H1 (cell line): ENCODE results near the gene VPS37D. TPM values are rescaled to one million over a fixed set of nuclear protein-coding genes. Genes with fewer than 3 reads are reported as not detected.
A peak's percentile ranks its signal among the peaks of the same experiment; 100 is the strongest.

Source experiments
- CTCF ChIA-PET: fragments of 300-600 bp; sonication (Branson Sonifier 250); formaldehyde crosslinking; loops from one replicate; lab custom pipeline; 2021; ENCODE audit not compliant: partially characterized antibody; lab: Charles Lee
- POLR2A ChIA-PET: fragments of 300-600 bp; sonication (Branson Sonifier 250); formaldehyde crosslinking; loops from one replicate; lab custom pipeline; 2021; ENCODE audit warnings: inconsistent platforms; ENCODE audit not compliant: partially characterized antibody; lab: Charles Lee
- DNase-seq, 2 experiments: peaks; one replicate each; pipeline versions ENCODE4 v3.0.0 to v3.0.0-alpha.2; 2010 to 2022; ENCODE audit warnings: low spot score in 2 of 2, low read depth in 1 of 2, mixed read lengths in 1 of 2
- FAIRE-seq: peaks from 2 replicates; lab custom pipeline; 2011; peaks lifted over from hg19 to GRCh38; lab: Jason Lieb, UNC
- H2AFZ ChIP-seq: 2 replicates; pipeline ENCODE4 v1.8.1; 2012; ENCODE audit warnings: low read length, inconsistent platforms
- H2AK5ac ChIP-seq: 2 replicates; pipeline ENCODE4 v1.6.1; 2013; ENCODE audit warnings: low read depth, low read length
- H2BK120ac ChIP-seq: replicated peaks from 2 replicates; pipeline ENCODE3; 2013; ENCODE audit warnings: low read depth, low read length, inconsistent platforms
- H2BK12ac ChIP-seq: 2 replicates; pipeline ENCODE4 v1.6.1; 2013; ENCODE audit warnings: low read depth, low read length
- H2BK15ac ChIP-seq: 2 replicates; pipeline ENCODE4 v1.6.1; 2013; ENCODE audit warnings: low read length
- H2BK20ac ChIP-seq: 2 replicates; pipeline ENCODE4 v1.6.1; 2013; ENCODE audit warnings: low read length
- H2BK5ac ChIP-seq: 2 replicates; pipeline ENCODE4 v1.6.1; 2013; ENCODE audit warnings: low read depth, low read length
- H3K14ac ChIP-seq: 2 replicates; pipeline ENCODE4 v1.6.1; 2013; ENCODE audit warnings: inconsistent platforms; ENCODE audit not compliant: insufficient read length
- H3K18ac ChIP-seq: 2 replicates; pipeline ENCODE4 v1.6.1; 2013; ENCODE audit warnings: low read length; ENCODE audit errors: extremely low read depth
- H3K23ac ChIP-seq: 2 replicates; pipeline ENCODE4 v1.6.1; 2013; ENCODE audit warnings: inconsistent platforms; ENCODE audit not compliant: insufficient read length
- H3K23me2 ChIP-seq: 2 replicates; pipeline ENCODE4 v1.6.1; 2013; ENCODE audit warnings: low read depth, low read length
- H3K27ac ChIP-seq: 2 replicates; pipeline ENCODE4 v1.6.1; 2011; ENCODE audit warnings: low read depth, low read length, inconsistent platforms
- H3K27me3 ChIP-seq, 4 experiments: replicated peaks in 1 of 4; 1 replicate in 1 of 4; 2 replicates in 3 of 4; pipeline versions ENCODE4 v1.6.1 to v1.8.1; 2011 to 2013; ENCODE audit warnings: low read length in 3 of 4, mild to moderate bottlenecking in 3 of 4, inconsistent platforms in 2 of 4, mixed read lengths in 2 of 4, moderate library complexity in 1 of 4; ENCODE audit not compliant: control insufficient read depth in 3 of 4, insufficient read depth in 3 of 4; ENCODE audit errors: extremely low read depth in 1 of 4
- H3K36me3 ChIP-seq, 4 experiments: 2 replicates each; pipeline versions ENCODE4 v1.6.1 to v1.8.1; 2011 to 2013; ENCODE audit warnings: mild to moderate bottlenecking in 4 of 4, low read length in 3 of 4, moderate library complexity in 2 of 4, control low read depth in 1 of 4, inconsistent platforms in 1 of 4; ENCODE audit not compliant: insufficient read depth in 4 of 4, control insufficient read depth in 2 of 4
- H3K4ac ChIP-seq: replicated peaks from 2 replicates; pipeline ENCODE3; 2013; ENCODE audit warnings: low read length, low read depth, mixed read lengths, inconsistent platforms; ENCODE audit not compliant: insufficient read length
- H3K4me1 ChIP-seq, 4 experiments: replicated peaks in 1 of 4; 1 replicate in 1 of 4; 2 replicates in 3 of 4; pipeline versions ENCODE4 v1.6.1 to v1.8.1; 2011 to 2013; ENCODE audit warnings: low read length in 3 of 4, inconsistent platforms in 2 of 4, mixed read lengths in 1 of 4; ENCODE audit not compliant: insufficient read depth in 4 of 4, control insufficient read depth in 3 of 4
- H3K4me2 ChIP-seq, 2 experiments: 2 replicates each; pipeline versions ENCODE4 v1.6.1 to v1.8.1; 2011 to 2013; ENCODE audit warnings: low read depth in 2 of 2, low read length in 2 of 2, control low read depth in 1 of 2, inconsistent platforms in 1 of 2, mild to moderate bottlenecking in 1 of 2; ENCODE audit not compliant: insufficient read depth in 1 of 2
- H3K4me3 ChIP-seq, 4 experiments: fragments of 200-600, 300-600 bp in 1 of 4; sonication (generic), shearing (Covaris generic), sonication (Bioruptor Twin) in 1 of 4; 2 replicates each; pipeline versions ENCODE4 v1.5.1 to v1.8.1; 2011 to 2016; ENCODE audit warnings: low read length in 4 of 4, low read depth in 3 of 4, control low read depth in 2 of 4, inconsistent platforms in 2 of 4, mild to moderate bottlenecking in 2 of 4, mixed read lengths in 1 of 4, moderate library complexity in 1 of 4; ENCODE audit not compliant: insufficient read depth in 2 of 4; ENCODE audit errors: extremely low read depth in 1 of 4
- H3K56ac ChIP-seq: replicated peaks from 2 replicates; pipeline ENCODE3; 2013; ENCODE audit warnings: low read depth, mild to moderate bottlenecking, mixed read lengths, low read length, inconsistent platforms; ENCODE audit not compliant: insufficient read length
- H3K79me1 ChIP-seq: 2 replicates; pipeline ENCODE4 v1.6.1; 2013; ENCODE audit warnings: low read depth, low read length, control low read depth
- H3K79me2 ChIP-seq, 2 experiments: 2 replicates each; pipeline versions ENCODE4 v1.6.1 to v1.8.1; 2012 to 2013; ENCODE audit warnings: low read length in 2 of 2, mild to moderate bottlenecking in 2 of 2, inconsistent platforms in 1 of 2; ENCODE audit not compliant: insufficient read depth in 2 of 2, control insufficient read depth in 1 of 2
- H3K9ac ChIP-seq, 4 experiments: replicated peaks in 1 of 4; 1 replicate in 1 of 4; 2 replicates in 3 of 4; pipeline versions ENCODE4 v1.6.1 to v1.8.1; 2011 to 2013; ENCODE audit warnings: low read depth in 3 of 4, low read length in 3 of 4, control low read depth in 2 of 4, mild to moderate bottlenecking in 2 of 4, moderate library complexity in 2 of 4, inconsistent platforms in 1 of 4; ENCODE audit errors: extremely low read depth in 1 of 4
- H3K9me3 ChIP-seq, 2 experiments: 2 replicates each; pipeline versions ENCODE4 v1.6.1 to v1.8.1; 2012 to 2013; ENCODE audit warnings: mild to moderate bottlenecking in 2 of 2, moderate library complexity in 2 of 2, control low read depth in 1 of 2, inconsistent platforms in 1 of 2, low read depth in 1 of 2, low read length in 1 of 2, mixed read lengths in 1 of 2; ENCODE audit not compliant: insufficient read depth in 2 of 2
- H4K20me1 ChIP-seq, 2 experiments: replicated peaks in 1 of 2; 2 replicates each; pipeline versions ENCODE3 to v1.8.1; 2011 to 2013; ENCODE audit warnings: inconsistent platforms in 2 of 2, low read length in 2 of 2, mild to moderate bottlenecking in 1 of 2; ENCODE audit not compliant: insufficient read depth in 2 of 2, control insufficient read depth in 1 of 2
- H4K5ac ChIP-seq: 2 replicates; pipeline ENCODE4 v1.6.1; 2013; ENCODE audit warnings: low read length, low read depth, mixed read lengths, inconsistent platforms; ENCODE audit not compliant: insufficient read length
- H4K8ac ChIP-seq: 2 replicates; pipeline ENCODE4 v1.8.0; 2013; ENCODE audit warnings: mild to moderate bottlenecking, moderate library complexity, low read length, inconsistent platforms; ENCODE audit not compliant: insufficient read depth; ENCODE audit errors: extremely low read depth
- H4K91ac ChIP-seq: replicated peaks from 2 replicates; pipeline ENCODE3; 2013; ENCODE audit warnings: low read length, mixed read lengths, inconsistent platforms; ENCODE audit not compliant: insufficient read length
- POLR2A ChIP-seq, 2 experiments: IDR thresholded peaks; 1 replicate in 1 of 2; 2 replicates in 1 of 2; pipeline ENCODE4 v1.6.1; 2011; ENCODE audit warnings: low read depth in 2 of 2, low read length in 2 of 2, mild to moderate bottlenecking in 2 of 2; ENCODE audit errors: control extremely low read depth in 1 of 2
- TAF1 ChIP-seq: IDR thresholded peaks from 2 replicates; pipeline ENCODE4 v1.6.1; 2011; ENCODE audit warnings: mild to moderate bottlenecking, low read depth, low read length
- TCF12 ChIP-seq: IDR thresholded peaks from 2 replicates; pipeline ENCODE4 v1.6.1; 2011; ENCODE audit warnings: low read depth, mild to moderate bottlenecking, low read length
- YY1 ChIP-seq: IDR thresholded peaks from 2 replicates; pipeline ENCODE4 v1.6.1; 2011; ENCODE audit warnings: low read depth, mild to moderate bottlenecking, low read length
- WGBS, 2 experiments: shearing (Covaris generic) in 1 of 2; methylation state at CpG; one replicate each; pipeline versions ENCODE4 v1.1.6 to v1.1.7; 2013 to 2015; ENCODE audit warnings: low lambda C conversion rate in 2 of 2, mixed read lengths in 2 of 2, inconsistent platforms in 1 of 2, low coverage in 1 of 2, missing lambda C conversion rate in 1 of 2; ENCODE audit not compliant: insufficient replicate concordance in 2 of 2, insufficient coverage in 1 of 2, insufficient read length in 1 of 2; ENCODE audit errors: extremely low coverage in 1 of 2, missing lambda C conversion rate in 1 of 2; 5-methylcytosine and 5-hydroxymethylcytosine counted together
- polyA plus RNA-seq, 7 experiments: library from polyadenylated mRNA; depleted of rRNA in 3 of 7; stranded (reverse) in 5 of 7; unstranded in 2 of 7; fragments of >200 nt in 5 of 7; fragments of 200-250 nt in 2 of 7; gene quantifications; 1 replicate in 5 of 7; 2 replicates in 1 of 7; 4 replicates in 1 of 7; pipeline versions ENCODE4 v1.2.1 to v1.2.3, GENCODE V29; 2011 to 2013; ENCODE audit warnings: missing spikeins in 2 of 7, mixed read lengths in 2 of 7
- total RNA-seq: library from RNA; stranded (reverse); fragmentation: NEBNext Ultra II Directional; extraction: Animal tissue kit (Norgen Biotek cat#: 25700); gene quantifications from 2 replicates; pipeline ENCODE4 v1.2.1, GENCODE V29; 2021
- TF ChIP-seq, protein P1 (sequence below): IDR thresholded peaks from 2 replicates; pipeline ENCODE4 v1.6.1; 2012; ENCODE audit warnings: inconsistent platforms

Gene VPS37D
- total and polyA plus RNA-seq, 2 of the 8 experiments (the other 6 are each of a cell fraction or from before 2014, with no cell fraction given) = 3.4 to 5.0 TPM

DNA sequence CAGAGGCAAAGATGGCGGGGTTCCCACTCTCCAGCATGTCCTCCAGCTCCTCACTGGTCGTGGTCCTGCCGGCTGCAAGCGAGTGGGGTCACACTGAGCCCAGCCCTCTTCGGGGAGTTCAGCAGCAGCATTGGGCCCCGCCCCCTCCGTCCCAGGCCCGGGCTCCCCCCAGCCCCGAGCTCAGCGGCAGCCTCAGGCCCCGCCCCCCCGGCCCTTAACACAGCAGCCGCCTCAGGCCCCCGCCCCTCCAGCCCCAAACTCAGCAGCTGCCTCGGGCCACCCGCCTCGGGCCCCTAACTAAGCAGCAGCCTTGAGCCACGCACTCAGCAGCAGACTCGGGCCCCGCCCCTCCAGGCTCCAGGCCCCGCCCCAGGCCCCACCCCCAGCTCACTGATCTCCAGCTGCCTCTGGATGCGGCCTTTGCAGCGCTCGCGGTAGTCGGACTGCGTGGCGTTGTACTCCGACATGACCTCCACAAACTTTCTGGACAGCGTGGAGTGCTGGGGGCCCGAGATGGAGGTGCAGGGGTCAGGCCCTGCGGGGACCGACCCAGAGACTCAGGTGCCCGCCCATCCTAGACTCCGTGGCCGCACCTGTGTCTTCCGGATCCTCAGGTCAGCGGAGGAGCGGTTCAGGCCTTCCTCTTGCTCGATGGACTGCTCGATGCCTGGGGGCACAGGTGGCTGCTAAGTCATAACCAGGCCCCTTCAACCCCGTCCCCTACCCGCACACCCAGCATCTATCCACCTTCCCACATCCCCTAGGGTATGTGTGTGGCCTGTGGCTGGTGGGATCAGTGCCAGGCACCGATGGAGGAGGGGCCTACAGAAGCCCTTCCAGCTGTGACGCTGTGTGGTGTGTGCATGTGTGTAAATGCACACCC is 36.4 kb downstream of the VPS37D start:
- peak; percentile 57; the same call in 1 of the 2 replicates for TF ChIP-seq TAF1
- TF ChIP-seq, protein P1, sequence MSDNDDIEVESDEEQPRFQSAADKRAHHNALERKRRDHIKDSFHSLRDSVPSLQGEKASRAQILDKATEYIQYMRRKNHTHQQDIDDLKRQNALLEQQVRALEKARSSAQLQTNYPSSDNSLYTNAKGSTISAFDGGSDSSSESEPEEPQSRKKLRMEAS = 0 out of 2 replicates have a peak, but pooled peaks have one; percentile 21
- 0 out of 3 replicates have a peak, but pooled peaks of 1 of the 2 experiments have one; percentile 40 for TF ChIP-seq POLR2A (IDR thresholded peaks at IDR 0.05; ENCODE audit: control extremely low read depth in 1 of 2, low read depth in 2 of 2, low read length in 2 of 2)
- TF ChIP-seq YY1 = peak; percentile 40; the same call in 1 of the 2 replicates
- TF ChIP-seq TCF12 = no peak
- TF ChIP-seq, all 59 proteins: peak for 4
- H3K14ac ChIP-seq = peak overlapping the region; percentile 19
- H2BK12ac ChIP-seq = no peak overlapping the region
- peak overlapping the region; percentile 81; the same call in 1 of the 2 replicates for H2BK15ac ChIP-seq
- H3K9ac ChIP-seq = peak overlapping the region in 3 of 4 experiments; percentile 20 to 35 (median 31); a peak in 5 of 7 replicates
- H4K5ac ChIP-seq = peak overlapping the region; percentile 62
- POLR2A ChIA-PET = interaction anchor here (1.3 to 4.9 kb wide), 4 partner anchors 9 to 98 kb away, joined by 3 to 29 read pairs (median 8); no protein-coding TSS in a partner anchor
- no peaks in the 10 kb centered on the region for H3K79me2 ChIP-seq
- DNase-seq (peak; percentile 47 to 81), FAIRE-seq (no peak)
- H4K20me1 ChIP-seq = peaks cover 6 to 17% of the 10 kb centered on the region in 2 experiments
- H3K4me3 ChIP-seq = peak overlapping the region; percentile 28 to 58 (median 34); a peak in 7 of 8 replicates
- H3K4me1 ChIP-seq = peaks cover 0 to 19% (median 15%) of the 10 kb centered on the region in 4 experiments; a peak in 6 of 7 replicates
- H2AFZ ChIP-seq = no peak overlapping the region
- 47% methylated on average over 29 of the region's 45 CpGs; no CpG with 5 or more reads in 1 of the 2 experiments for WGBS, 2 experiments
- H3K79me1 ChIP-seq = no peaks in the 10 kb centered on the region
- H4K8ac ChIP-seq = peak overlapping the region; percentile 91
- H2BK120ac ChIP-seq = no peak overlapping the region
- H3K23me2 ChIP-seq = peaks cover 2% of the 10 kb centered on the region; the same call in 1 of the 2 replicates
- H4K91ac ChIP-seq = peak overlapping the region; percentile 17
- no peak overlapping the region for H2BK20ac ChIP-seq
- CTCF ChIA-PET = interaction anchor here (0.8 to 9.7 kb wide), 8 partner anchors 16 to 96 kb away, joined by 3 to 130 read pairs (median 4); no protein-coding TSS in a partner anchor
- H3K27ac ChIP-seq = peak overlapping the region; percentile 53; the same call in 1 of the 2 replicates
- peaks cover 0 to 7% (median 0%) of the 10 kb centered on the region in 4 experiments; a peak in 4 of 8 replicates for H3K36me3 ChIP-seq
- peak overlapping the region; percentile 81; the same call in 1 of the 2 replicates for H3K18ac ChIP-seq
- peak overlapping the region; percentile 60; the same call in 1 of the 2 replicates for H2BK5ac ChIP-seq
- H3K27me3 ChIP-seq = no peaks in the 10 kb centered on the region; a peak in 1 of 7 replicates
- H3K4ac ChIP-seq = peak overlapping the region; percentile 97
- no peak overlapping the region for H3K23ac ChIP-seq
- H3K56ac ChIP-seq = peak overlapping the region; percentile 5
- H3K9me3 ChIP-seq = no peaks in the 10 kb centered on the region
- H3K4me2 ChIP-seq = peak overlapping the region; percentile 76 to 85
- no peak overlapping the region for H2AK5ac ChIP-seq
